GM12874 (cell line): Measurements from ENCODE around the gene SEZ6L2.

Source experiments
- CTCF ChIP-seq: IDR thresholded peaks from 2 replicates; pipeline ENCODE4 v1.5.1; 2011; ENCODE audit warnings: low read depth, mild to moderate bottlenecking, control low read depth, low read length, moderate library complexity; ENCODE audit not compliant: insufficient read depth

Gene SEZ6L2

GRCh38 chr16:29925781-29926710 lies 26.7 kb upstream of the SEZ6L2 start, which contains the start of gene KCTD13:
TSS of gene KCTD13 (minus strand) at chr16:29926226. CDS start at chr16:29926033, 193 bp downstream.
- TF ChIP-seq CTCF, result no peak

- TF ChIP-seq CTCF, result no peak
These were observed 25.9 kb upstream of the SEZ6L2 start for GRCh38 chr16:29925105-29925756.

- no peak for TF ChIP-seq CTCF
These were observed 23.7 kb upstream of the SEZ6L2 start for GRCh38 chr16:29922986-29923501.

GRCh38 chr16:29922326-29922725 lies 23.0 kb upstream of the SEZ6L2 start:
- TF ChIP-seq CTCF, result no peak

GRCh38 chr16:29921034-29921385 lies 21.7 kb upstream of the SEZ6L2 start:
- no peak for TF ChIP-seq CTCF

- no peak for TF ChIP-seq CTCF
These were observed 21.1 kb upstream of the SEZ6L2 start for GRCh38 chr16:29920288-29921033.

GRCh38 chr16:29916979-29917378 lies 17.6 kb upstream of the SEZ6L2 start:
- TF ChIP-seq CTCF, result no peak
